ENCODE data around the gene GRP.
A peak's percentile ranks its signal among the peaks of the same experiment; 100 is the strongest.

GRP gene

GRCh38 chr18:59268721-59269562 lies 49.0 kb downstream of the GRP start:
- DNase-seq: peak; percentile 85

GRCh38 chr18:59269563-59270119 lies 49.7 kb downstream of the GRP start:
- DNase-seq: peak; percentile 55

GRCh38 chr18:59270689-59271257 lies 50.8 kb downstream of the GRP start:
- no peak for DNase-seq

DNA sequence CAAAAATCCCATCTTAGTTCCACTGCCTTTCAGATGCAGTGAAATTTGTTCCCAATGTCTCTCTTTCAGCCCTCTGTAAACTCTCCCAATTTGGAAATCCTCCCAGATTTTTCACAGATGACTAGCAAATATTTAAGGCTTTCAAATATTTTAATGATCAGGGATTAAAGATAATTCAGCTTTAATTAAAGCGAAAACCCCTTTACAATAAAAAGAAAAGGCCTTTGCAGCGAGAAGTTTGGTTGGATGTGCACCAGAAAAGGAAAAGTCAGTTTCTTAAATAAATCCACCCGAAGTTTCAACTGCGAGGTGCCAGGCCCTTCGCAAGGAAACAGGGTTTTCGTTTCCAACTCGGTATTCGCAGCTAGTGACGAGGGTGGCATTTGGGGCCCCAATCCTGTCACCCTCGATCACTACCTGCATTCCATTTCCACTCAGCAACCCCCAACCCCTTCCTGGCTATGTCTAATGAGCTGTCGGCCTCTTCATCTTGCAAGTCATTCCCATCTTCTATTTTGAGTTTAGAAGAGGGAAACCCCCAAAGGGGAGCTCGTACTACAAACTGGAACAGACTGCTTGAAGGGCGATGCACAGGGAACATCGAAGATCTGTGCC lies 51.8 kb downstream of the GRP start:
- DNase-seq: no peak

DNA sequence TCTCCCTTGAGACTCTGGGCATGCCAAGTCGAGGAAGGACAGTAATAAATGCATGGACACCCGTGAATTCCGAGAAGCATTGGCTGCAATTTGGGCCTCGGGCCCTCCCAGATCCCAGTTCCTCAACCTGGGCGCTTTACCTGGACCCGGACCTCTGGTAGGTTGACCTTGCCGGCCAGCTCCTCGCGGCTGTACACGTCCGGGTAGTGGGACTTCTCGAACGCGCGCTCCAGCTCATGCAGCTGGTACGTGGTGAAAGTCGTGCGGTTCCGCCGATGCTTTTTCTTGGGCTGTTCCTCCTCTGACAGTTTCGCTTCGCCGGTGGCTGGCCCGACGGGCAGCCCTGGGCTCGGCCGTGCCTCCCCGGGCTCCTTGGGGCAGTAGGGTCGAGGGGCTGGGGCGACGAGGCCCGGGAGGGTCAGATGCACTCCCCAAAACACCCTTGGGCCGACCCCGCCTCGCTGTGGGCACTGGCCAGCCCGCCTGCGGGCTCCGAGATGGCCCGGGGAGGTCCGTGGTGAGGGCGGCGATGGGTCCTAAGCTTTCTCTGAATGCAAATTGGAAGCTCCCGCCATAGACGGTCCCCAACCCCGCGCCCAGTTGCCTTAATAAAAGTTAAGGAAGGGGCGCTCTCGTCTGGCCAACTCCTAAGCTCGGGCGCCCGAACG lies 52.4 kb downstream of the GRP start:
- no peak for DNase-seq

DNA sequence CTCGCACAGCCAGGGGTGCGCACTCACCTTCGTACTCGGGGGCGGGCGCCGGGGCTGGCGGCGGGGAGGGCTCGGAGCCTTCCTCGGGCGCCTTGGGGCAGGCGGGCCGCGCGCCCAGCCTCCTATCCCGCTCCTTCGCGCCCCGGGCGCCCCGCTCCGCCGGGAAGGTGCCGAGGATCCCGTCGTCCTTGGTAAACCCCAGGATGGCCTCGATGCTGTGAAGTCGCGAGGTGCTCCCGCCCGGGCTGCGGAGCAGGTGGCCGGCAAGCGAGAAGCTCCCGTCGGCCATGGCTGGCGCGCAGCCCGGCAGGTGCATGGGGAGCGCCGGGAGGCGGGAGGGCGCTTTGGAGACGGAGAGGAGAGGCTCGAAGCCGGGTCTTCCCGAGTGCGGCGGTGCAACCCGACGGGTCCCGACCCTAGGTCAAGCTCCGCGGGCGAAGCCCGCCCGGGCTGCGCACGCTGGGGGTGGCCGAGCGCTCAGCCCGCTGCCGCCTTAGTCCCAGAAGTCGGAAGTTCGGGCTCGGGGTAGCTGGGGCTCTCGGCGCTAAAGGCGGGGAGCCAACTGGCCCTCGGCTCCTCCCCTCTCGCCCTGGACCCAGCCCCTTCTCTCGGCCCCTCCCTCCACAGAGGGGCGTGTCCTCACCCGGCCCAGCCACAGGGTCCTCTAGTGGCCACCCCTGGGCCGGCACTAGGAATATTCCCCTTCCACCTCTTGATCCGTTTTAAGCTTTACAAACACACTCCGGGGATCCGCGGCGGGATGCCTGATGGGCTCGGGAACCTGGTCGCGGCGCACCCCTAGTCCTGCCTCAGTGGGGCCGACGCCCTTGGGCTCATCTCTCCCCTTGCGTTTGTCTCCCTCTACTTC lies 53.2 kb downstream of the GRP start, which contains the start of gene RAX:
RAX (minus strand) TSS at position 564 of the 868 bp plus-strand sequence; CDS start at position 316, 248 bp downstream.
- DNase-seq: no peak

DNA sequence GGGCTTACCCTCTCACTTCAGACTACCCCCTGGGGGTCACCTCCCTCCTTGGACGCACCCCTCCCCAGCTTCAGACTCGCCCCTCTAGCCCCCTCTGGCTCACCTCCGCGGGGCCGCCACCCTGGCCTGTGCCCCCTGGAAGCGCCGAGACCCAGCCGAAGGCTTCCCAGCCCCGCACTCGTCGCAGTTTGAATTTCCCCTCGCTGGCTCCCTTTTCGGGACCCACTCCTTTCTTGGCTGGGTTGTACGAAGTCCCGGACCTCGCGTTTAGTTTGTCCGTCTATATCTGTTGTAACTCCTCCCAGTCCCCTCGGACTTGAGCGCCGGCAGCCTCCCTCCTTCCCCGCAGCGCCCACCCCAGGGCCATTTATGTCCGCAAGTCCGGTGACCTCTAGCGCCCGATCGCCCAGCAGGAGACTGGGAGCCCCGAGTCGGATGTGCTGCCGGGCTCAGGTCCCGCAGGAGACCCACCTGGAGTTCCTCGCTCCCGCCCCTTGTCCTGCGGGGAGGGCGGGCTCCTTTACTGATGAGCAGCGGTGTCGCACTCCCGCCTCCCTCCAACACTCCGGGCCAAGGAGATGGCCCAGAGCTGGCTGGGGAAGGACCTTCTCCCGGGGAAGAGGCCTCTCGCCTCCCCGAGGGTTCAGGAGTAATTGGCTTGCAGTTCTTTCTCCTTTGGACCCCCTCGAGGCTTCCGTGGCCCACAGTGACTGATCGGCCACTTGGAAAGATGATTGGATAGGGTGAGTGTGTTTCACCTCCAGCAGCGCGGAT lies 54.0 kb downstream of the GRP start:
- no peak for DNase-seq

- no peak for DNase-seq
Measured at GRCh38 chr18:59274533-59274928, 54.6 kb downstream of the GRP start.

- DNase-seq: no peak
Measured at GRCh38 chr18:59275406-59275949, 55.5 kb downstream of the GRP start.

GRCh38 chr18:59276047-59276446 lies 56.1 kb downstream of the GRP start:
- DNase-seq: no peak

GRCh38 chr18:59278793-59279192 lies 58.8 kb downstream of the GRP start:
- DNase-seq: no peak

GRCh38 chr18:59279193-59279592 lies 59.2 kb downstream of the GRP start:
- no peak for DNase-seq

GRCh38 chr18:59279722-59280121 lies 59.8 kb downstream of the GRP start:
- no peak for DNase-seq
